NCI-H510A treated with DMSO at 0.1 percent for 48 hours (cell line): ENCODE data around the gene ARGFX.
"Not testable (repeated sequence)": the region's sequence is repeated elsewhere in the genome, so short reads cannot be mapped to it uniquely, and the experiment has no call there.

ENCODE experiments used
- DNase-seq: peaks from one replicate; lab custom pipeline; 2025; lab: John Stamatoyannopoulos, UW

The ARGFX gene

DNA sequence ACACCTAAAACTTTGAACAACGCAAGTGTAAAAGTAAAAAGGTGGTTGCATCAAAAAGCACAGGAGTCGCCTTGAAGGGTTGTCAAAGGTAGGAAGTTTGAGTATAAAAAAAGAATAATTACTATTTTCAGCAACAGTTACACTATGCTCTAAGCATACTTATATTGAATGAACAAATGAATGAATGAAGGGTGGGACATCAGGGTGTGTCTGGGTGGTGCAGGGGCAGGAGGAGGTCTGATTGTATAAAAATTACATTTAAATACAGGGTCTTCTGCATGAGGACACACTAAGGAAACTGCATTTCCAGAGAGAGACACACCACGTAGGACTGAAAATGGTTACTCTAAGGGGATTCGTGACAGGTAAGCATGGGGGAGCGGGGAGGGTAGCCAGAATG, at the start of gene ARGFX:
ARGFX (plus strand) TSS at position 301 of the 400 bp plus-strand sequence. CDS start 2,765 bp downstream, outside the sequence.
- DNase-seq, result no peak

DNA sequence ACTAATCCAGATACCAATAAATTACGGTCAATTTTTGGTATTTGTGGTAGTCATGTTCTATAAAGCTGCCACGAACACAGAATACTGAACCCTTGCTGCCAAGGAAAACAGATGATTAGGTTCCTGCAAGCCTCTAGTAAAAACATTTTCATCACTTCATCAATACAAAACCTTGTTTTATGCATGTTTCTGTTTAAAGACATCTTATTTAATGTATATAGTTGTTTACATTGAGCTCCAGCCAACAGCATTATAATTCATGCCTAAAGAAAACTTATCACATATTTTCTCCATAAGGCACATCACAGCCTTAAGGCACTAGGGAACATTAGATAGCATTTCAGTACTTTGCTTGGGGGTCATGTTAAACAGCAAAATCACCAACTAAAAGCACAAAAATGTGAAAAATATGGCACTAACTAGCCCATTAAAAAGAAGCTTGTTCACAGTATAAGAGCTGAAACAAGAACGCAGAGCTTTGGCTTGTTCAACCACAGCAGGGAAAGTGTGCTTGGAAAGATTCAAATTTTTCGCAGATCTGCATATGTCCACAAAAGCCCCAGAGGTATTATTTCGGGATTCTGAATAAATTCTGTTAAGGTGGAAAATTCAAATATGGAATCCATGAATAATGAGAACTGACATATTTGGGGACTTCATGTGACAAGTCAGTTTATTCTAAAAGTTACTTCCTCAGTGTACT, 49.6 kb upstream of the ARGFX start:
- DNase-seq, result no peak

DNA sequence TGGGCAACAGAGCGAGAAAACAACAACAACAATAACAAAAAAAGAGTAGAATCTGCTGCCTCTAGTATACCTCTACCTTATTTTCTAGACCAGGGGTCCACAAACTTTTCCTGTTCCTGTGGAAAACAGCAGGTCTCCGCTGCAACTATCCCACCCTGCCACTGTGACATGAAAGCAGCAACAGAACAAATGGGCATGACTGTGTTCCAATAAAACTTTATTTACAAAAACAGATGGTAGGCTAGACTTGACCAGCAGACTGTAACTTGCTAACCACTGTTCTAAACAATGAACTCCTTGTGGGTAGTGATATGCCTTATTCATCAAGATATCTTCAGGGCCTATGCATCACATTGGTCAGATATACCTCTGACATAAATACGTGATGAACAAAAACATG, 47.2 kb upstream of the ARGFX start:
- DNase-seq, result no peak

DNA sequence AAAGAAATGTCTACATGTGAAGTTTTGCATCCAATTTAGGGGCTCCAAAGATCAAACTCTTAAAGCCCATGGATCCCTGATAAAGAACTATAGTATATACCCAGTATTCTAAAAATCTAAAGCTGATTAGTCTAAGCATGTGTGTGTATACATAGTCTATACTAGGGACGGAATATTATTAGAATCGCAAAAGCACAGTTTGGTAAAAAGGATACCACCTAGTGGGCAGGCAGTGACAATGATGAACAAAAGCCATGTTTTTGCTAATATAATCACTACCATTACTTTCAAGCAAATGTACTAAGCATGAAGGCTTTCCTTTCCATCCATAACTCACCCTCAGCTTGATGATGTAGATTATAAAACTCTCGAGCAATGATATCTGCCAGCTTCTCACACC, 38.4 kb upstream of the ARGFX start:
- no peak for DNase-seq

DNA sequence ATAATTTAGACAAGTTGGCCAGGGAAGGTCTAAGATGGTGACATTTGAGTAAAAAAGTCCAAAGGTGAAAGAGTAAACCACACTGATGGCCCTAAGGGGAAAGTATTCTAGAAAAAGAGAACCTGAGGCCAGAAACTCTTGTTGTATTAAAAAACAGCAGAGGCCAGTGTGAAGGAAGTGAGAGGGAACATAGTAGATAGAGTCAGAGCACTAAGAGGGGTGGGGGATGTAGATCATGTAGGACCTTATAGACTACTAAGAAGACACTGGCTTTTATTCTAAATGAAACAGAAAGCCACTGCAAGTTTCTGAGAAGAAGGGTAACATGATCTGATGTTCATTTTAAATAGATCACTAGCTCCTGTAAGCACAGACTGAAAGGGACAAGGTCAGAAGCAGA, 36.5 kb upstream of the ARGFX start:
- no peak for DNase-seq

DNA sequence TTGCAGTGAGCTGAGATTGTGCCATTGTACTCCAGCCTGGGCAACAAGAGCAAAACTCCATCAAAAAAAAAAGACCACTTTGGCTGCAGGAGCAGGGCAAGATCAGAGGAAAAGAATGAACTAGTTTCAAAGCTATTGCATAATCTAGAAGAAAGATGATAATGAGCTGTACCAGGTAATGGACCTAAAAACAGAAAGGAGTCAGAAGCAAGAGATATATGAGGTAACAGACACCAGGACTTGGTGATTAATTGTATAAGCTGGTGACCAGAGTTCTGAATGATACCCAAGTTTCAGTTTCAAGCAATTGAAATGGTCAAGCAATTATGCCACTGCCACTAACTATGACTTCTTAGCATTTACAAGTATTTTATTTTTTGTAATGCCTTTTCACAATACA, 24.8 kb upstream of the ARGFX start:
- no peak for DNase-seq

DNA sequence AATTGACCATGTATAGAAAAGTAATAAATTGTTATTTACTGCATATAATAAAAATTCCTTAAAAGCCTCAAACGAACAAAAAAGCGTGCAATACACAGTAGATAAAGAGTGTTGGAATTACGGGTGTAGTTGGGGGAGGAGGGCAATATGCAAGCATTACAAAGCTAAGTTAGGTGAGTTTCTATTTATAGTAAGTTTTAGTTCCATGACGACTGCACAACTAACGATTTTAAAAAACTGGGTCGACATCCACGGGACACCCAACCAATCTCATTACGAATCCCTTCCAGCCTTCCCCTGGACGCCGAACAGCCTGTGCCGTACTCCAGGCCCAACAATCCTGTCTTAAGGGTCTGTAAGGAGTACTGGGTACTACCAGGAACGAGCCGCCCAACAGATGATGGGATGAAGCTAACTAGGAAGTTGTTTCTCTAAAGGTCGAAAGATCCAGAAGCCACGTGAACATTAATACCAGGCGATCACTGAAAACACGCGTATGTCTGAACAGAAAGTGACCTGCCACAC, 22.6 kb upstream of the ARGFX start:
- DNase-seq, result no peak

DNA sequence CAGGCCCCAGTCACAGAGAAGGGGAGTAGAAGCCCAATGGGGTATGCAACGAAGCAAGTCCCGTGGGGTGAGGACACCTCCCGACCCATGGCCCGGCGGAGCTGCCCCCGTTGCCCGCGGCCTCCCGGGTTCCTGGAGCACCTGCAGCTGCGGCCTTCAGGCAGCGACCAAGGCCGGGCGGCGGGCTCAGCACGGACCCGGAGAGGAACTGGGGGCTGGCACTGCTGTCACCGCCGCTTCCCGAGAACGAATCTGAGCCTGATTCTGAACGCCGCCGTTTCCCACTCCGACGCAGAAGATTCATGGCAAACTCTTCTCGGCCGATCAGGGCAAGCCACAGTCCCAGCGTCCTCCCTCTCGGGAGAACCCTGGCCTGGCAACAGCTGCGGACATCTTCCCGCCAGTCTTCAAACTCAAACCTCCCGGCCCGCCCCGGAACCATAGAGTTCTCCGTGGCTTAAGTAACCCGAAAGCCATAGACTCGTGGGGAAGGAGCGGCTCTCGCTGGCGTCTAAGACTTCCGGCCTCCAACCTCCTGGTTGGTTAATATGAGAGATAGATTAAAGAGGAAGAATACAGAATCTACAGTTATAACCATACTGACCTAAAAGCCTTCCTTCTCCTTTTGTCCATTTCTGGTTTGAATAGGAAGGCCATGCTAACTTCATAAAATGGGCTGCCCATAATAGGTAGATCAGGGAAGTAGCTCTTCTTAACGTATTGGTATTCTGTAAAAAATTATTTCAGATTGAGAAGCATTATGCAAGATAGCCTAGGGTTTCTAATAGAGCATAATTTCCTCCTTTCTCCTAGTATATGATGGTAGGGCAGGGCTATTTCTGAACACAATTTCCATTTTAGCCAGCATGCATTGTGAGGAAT, 21.9 kb upstream of the ARGFX start, which contains the start of gene POLQ:
POLQ (minus strand) TSS at position 415 of the 882 bp plus-strand sequence; CDS start at position 304, 111 bp downstream.
- DNase-seq, result peak; percentile 50

DNA sequence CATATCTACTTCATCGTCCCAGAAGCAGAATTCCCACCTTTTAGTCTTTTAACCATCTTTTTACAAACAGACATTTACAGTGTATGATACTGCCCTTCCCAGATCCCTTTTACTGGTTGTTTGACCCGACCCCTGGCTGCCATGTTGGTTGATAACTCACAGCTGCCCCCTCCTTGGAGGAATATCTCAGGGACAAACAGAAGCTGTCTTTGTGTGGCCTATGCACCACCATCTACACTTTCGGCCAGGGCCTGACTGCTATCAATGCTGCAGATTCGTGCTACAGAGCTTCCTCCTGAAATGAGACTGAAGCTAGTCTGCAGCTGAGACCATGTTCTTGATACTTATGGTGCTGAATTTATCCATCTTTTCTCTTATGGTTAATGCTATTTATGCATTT, 15.4 kb upstream of the ARGFX start:
- DNase-seq, result no peak

DNA sequence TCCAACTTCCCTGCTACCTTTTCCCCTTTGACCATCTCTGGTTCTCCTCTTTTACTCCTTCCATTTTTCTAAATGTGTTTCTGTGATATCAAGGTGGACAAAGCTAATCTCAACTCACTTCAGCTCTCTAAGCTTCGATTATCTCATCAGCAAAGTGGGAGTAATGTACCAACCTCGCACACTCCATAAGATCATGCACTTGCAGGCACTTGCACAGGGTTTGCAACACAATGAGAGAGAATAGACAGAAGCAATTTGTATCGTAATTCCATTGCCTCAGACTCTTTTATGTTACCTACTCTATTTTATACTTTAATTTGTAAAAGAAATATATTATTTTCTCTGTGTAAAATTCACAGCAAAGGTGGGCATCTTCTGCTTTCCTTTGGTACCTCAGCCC, 15.0 kb upstream of the ARGFX start:
- DNase-seq, result no peak

DNA sequence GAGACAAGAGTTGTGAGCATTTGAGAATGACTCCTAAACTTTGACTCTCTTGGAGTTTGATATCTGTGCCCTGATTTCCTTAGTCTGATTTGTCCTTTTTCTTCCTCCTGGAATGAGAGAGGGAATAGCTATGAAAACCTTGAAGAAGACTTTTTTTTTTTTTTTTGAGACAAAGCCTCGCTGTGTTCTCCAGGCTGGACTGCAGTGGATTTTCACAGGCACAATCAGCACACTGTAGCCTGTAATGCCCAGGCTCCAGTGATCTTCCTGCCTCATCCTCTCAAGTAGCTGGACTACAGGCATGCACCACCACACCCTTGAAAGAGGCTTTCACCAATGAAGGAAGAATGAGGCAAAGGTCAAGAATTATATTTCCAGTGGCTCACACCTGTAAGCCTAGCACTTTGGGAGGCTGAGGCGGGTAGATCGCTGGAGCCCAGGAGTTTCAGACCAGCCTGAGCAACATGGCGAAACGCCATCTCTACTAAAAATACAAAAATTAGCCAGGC, 10.3 kb upstream of the ARGFX start:
- no peak for DNase-seq

DNA sequence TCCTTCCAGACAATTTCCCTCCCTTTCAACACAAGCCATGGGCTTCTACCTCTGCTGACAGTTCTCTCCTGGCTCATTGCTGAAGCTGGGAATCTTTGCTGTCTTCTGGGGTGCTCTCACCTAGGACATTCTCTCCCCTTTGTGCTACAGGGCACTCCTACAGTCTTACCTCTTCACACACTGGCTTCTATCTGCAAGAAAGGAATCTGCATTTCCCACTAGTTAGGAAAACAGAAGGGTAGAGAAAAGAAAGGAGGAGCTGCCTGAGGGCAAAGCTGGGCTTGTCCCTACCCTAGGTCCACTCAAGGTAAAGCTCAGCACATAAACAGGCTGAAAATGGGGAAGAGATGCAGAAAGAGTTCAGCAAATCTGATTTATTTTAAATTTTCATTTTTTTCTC, 5.6 kb upstream of the ARGFX start:
- no peak for DNase-seq

DNA sequence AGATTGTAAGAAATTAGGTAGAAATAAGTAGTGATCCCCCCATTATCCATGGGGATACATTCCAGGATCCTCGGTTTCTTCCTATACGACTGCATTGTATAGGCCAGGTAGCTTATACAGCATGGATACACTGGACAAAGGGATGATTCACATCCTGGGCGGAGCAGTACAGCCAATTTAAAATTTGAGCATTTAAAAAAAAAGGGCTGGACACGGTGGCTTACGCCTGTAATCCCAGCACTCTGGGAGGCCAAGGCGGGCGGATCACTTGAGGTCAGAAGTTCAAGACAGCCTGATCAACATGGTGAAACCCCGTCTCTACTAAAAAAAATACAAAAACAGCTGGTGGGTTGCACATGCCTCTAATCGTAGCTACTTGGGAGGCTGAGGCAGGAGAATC, 976 bp upstream of the ARGFX start:
- no peak for DNase-seq

DNA sequence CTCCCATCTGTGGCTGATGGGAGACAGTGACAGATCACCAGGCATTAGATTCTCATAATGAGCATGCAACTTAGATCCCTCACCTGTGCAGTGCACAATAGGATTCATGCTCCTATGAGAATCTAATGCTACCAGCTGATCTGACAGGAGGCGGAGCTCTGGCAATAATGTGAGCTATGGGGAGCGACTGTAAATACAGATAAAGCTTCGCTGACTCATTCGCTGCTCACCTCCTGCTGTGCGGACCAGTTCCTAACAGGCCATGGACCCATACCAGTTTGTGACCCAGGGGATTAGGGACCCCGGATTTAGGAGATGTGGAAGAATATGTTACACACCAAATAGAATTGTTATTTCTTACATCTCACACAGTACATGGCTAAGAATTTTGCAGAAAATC, 6.7 kb downstream of the ARGFX start:
- DNase-seq, result peak; percentile 54

DNA sequence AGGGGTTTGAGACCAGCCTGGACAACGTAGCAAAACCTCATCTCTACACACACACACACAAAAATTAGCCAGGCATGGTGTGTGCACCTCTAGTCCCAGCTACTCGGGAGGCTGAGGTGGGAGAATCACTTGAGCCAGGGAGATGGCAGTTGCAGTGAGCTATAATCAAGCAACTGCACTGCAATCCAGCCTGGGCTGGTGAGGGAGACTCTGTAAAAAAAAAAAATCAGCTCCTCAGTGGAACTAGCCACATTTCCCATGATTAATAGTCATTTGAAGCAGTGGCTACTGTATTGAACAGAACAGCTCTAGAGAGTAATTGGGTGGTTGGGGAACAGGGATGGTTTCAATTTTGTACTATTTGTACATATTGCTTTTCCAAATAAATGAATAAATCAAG, 13.9 kb downstream of the ARGFX start:
- no peak for DNase-seq

DNA sequence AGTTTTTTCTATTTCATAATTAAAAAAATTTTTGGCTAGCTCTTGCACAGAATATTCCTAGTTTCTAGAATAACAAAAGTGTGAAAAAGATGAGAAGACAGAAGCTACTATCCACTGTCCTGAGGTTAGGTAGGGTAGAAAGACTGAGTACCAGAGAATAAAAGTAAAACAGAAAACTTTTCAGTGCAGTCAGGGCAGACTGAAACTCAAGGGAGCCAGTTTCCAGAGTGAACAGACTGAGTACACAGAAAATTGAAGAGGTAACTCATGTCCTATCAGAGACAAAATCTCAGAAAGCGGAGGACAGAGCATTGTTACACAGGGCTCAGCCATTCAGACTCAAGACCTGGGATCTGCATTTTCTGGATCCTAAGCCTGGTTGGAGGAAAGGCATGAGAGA, 16.7 kb downstream of the ARGFX start:
- no peak for DNase-seq

DNA sequence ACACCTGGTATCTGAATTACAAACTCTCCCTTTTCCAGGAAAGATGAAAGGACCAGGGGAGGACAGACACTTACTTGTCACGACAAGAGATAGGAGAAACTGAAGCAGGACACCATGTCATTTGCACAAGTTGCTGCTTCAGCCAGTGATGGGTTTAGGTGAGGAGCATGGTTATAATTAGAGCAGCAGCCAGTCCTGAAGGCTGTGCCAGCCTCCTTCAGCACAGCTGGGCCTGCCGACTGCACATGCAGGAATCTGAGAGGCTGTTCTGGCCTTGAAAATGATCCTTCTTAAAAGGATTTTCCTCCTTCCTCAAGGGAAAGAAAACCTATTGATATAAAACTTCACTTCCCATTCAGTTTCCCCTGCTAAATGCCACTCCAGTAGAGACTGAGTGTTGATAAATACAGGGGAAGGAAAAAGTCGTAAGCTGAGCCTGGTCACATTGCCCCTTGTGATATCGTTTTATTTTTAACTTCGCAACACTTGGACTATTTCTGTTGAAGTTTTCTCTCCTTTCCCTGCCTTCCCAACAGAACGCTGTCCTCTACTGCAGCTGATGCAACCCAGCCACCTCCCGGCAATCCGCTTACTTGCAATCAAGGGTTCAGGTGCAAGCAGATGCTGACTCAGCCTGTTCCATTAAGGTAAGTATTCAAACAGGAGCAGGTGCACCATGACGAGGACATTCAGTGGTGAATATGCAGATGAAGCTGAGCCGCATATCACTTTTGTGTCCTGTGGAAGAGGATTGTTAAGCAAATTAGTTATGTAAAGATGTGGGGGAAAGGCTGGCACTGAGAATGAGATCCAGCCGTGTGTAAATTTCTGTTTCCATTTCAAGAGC, 25.3 kb downstream of the ARGFX start, which contains the start of gene FBXO40:
FBXO40 (plus strand) TSS at position 524 of the 847 bp plus-strand sequence. CDS start 27,197 bp downstream, outside the sequence.
- peak; percentile 79 for DNase-seq

DNA sequence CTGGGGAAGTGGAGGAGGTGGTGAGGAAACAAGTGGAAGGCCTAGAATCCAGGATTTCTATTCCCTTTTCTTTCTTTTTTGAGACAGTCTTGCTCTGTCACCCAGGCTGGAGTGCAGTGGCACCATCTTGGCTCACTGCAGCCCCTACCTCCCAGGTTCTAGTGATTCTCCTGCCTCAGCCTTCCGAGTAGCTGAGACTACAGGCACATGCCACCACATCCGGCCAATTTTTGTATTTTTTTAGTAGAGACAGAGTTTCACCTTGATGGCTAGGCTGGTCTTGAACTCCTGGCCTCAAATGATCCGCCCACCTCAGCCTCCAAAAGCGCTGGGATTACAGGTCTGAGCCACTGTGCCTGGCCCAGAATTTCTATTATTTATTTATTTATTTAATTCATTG, 26.1 kb downstream of the ARGFX start:
- not testable (repeated sequence) for DNase-seq

DNA sequence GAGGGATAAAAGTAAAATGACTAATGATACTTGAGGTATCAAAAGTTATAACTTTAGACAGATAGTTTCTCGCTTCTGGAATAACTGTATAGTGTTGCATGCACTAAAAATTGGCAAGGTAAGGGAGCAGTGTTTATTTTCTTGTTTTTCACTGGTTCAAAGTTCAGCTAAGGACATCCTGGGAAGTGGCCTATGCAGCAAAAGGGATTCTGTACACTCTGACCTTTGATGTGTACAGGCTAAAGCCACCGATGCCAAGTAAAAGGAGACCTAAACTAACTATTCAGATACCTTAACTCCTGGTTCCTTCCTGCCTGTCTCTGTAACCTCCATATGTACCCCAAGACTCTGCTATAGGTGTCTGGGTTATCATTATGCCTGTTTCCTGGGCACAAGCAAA, 27.1 kb downstream of the ARGFX start:
- no peak for DNase-seq

DNA sequence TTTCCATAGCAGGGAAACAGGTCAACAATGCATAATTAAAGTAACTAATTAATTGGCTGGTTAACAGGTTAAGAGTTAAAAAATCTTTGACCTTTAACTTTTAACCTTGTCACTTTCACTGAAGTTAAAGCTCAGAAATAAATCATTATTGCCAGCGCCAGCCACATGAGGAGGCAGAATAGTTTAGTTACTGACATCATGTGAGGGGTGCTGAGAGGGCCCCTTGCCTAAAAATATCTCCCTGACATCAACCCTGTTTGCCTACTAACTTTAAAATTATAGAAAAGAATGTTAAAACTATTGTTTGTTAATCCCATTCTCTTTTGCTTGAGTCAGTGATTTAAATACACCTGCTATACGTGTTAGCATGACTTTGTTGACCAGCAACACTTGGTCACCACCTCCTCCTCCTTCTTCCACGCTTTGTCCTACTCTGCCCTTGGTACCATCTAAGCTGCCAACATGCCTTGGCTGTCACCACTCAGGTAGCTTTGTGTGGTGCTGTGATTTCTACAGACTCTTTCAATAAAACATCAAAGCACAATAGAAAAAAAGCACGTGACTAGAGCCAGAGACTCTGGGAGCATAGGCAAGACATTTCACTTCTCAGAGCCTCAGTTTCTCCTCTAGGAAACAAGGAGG, 28.1 kb downstream of the ARGFX start:
- no peak for DNase-seq

DNA sequence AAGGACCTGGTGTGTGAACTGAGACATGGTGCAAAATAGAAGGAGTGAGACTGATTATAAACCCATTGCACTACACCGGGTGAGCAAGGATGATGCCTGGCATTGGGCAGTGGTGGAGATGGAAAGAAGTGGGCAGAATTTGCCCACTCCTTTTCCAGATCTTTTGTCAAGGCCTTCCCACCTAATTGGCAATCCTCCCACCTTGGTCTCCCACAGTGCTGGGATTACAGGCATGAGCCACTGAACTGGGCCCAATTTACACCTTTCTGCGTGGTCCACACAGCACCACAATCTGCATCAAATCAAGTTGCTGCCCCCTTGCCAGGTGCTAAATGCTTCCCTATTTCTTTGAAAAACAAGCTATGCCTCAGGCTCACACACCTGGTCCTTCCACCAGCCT, 30.8 kb downstream of the ARGFX start:
- no peak for DNase-seq
